M059J (cell line): Measurements from ENCODE around the gene NOP9. TPM values are rescaled to one million over a fixed set of nuclear protein-coding genes. Genes with fewer than 3 reads are reported as not detected.

Experiments
- DNase-seq: peaks from one replicate; pipeline ENCODE4 v3.0.0-alpha.2; 2012; ENCODE audit warnings: low read depth
- total RNA-seq: library from RNA; depleted of rRNA; stranded (reverse); fragments of >200 nt; shearing (Covaris generic); gene quantifications from 2 replicates; pipeline ENCODE4 v1.2.3, GENCODE V29; 2014

The NOP9 gene
- total RNA-seq, 1 experiment from 2014 or later, result 14.0 TPM

- no peak for DNase-seq
Measured at GRCh38 chr14:24263848-24264247, 35.8 kb upstream of the NOP9 start.

DNA sequence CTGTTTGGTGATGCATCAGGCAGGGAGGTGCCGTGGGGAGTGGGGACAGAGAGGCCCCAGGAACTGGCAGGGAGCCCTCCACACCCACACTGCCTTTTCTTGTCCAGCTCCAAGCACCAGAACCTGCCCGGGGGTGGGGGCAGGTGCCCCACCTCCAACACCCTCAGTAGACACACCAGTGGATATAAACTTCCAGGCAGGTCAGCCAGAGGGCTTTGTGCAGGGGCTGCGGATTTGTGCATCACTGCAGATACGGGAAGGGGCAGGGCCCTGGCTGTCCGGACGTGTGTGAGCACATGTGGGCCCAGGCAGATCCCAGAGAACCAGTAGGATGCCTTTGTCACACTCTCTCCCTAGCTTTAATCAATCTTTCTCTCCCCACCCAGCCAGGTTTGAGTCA is 35.4 kb upstream of the NOP9 start:
- no peak for DNase-seq

- no peak for DNase-seq
Measured at GRCh38 chr14:24266344-24267244, 33.1 kb upstream of the NOP9 start.

DNA sequence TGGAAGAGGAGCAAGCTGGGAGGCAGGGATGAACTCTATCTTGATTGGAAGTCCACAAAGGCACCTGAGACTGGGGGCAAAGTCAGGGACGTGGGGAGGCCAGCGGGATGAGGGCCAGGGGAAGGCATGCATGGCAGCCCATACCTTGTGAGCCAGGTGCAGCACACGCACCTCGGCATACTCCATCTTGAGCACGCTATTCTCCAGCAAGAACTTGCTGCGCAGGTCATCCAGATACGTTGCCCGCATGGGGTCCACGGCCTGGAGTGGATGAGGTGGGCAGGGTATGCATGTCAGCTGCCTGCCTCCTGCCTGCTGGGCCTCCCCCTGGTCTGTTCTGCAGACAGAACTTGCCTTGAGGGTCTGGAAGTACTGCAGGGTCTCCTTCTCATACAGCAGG is 32.1 kb upstream of the NOP9 start:
- DNase-seq, result no peak

- DNase-seq, result no peak
Measured at GRCh38 chr14:24268225-24268624, 31.4 kb upstream of the NOP9 start.

DNA sequence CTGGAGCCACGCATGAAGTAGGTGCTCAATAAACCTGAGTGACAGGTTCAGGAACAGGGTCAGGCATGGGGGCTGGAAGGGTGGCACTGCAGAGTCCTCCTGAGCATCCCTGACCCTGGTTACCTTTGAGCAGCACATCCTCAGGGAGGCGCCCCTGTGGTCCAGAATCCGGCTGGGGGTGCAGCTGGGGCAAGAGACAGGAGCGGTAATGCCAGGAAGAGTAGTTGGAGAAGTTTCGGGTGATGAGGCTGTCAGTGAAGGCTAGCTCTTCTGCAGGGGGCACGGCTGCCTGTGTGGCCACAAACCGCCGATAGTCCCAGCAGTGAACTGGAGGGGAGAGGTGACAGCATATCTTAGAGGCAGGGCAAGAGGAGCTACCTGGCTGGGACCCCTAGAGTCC is 30.3 kb upstream of the NOP9 start:
- no peak for DNase-seq

- no peak for DNase-seq
Measured at GRCh38 chr14:24269910-24270536, 29.6 kb upstream of the NOP9 start.

- DNase-seq, result no peak
Measured at GRCh38 chr14:24270537-24271133, 29.0 kb upstream of the NOP9 start.

GRCh38 chr14:24271134-24271833 is 28.4 kb upstream of the NOP9 start, which contains the start of gene RABGGTA:
RABGGTA (minus strand) TSS chr14:24271597; CDS start chr14:24271115, 482 bp downstream.
- peak; percentile 78 for DNase-seq

- no peak for DNase-seq
Measured at GRCh38 chr14:24271834-24272263, 27.8 kb upstream of the NOP9 start.

DNA sequence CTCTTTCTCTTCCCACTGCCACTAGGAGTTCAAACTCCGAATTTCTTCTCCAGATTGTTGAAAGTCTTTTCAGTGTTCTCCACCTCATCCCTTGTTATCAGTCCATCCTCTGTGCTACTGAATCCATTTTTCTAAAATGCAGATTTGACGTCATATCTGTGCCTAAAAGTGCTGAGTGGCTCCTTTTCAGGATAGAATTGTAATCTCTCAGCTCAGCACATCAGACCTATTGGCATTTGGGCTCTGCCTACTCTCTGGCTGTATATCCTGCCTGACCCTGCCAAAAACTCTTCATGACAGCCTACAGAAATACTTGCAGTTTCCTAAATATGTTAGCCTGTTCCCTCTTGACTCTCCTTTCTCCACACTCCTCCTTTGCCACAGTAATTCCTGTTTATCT is 27.2 kb upstream of the NOP9 start:
- no peak for DNase-seq

GRCh38 chr14:24273422-24273998 is 26.1 kb upstream of the NOP9 start:
- DNase-seq, result no peak

- DNase-seq, result peak; percentile 26
Measured at GRCh38 chr14:24274101-24274543, 25.5 kb upstream of the NOP9 start.

DNA sequence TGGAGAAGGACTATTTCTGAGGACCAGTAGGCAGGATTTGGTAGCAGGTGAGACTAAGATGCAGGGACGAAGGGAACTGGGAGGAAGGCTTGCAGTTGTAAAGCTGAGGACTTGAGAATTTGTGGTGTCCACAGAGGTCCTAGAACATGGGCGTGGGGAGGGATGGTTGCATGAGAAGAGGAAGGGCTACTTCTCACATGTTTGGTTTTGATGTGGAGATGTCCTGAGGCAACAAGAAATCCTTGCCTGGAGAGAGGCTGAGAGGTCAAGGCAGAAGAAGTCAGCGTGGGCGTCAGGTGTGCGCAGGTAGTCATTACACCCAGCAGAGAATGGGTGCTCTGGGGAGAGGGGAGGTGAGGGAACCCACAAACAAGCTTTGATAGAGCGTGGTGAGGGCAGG is 22.6 kb upstream of the NOP9 start:
- no peak for DNase-seq

GRCh38 chr14:24277606-24278321 is 21.9 kb upstream of the NOP9 start:
- DNase-seq, result no peak

DNA sequence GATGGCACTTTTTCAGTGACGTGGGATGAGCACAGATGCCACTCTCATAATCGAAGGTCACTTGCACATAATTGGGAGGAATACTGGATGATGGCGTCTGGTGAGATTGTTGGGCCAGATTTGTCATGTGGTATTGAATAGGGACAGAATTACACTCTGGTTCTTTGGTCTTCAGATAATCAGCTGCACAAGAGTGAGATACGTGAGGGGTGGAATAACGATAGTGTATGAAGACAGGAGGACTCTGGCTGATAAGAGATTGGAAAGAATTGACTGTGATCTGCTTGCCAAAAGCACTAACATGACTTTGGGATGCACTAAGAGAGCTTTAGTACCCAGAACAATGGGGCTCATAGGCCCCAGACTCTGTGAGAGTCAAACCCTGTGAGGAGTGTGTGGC is 21.2 kb upstream of the NOP9 start:
- no peak for DNase-seq

DNA sequence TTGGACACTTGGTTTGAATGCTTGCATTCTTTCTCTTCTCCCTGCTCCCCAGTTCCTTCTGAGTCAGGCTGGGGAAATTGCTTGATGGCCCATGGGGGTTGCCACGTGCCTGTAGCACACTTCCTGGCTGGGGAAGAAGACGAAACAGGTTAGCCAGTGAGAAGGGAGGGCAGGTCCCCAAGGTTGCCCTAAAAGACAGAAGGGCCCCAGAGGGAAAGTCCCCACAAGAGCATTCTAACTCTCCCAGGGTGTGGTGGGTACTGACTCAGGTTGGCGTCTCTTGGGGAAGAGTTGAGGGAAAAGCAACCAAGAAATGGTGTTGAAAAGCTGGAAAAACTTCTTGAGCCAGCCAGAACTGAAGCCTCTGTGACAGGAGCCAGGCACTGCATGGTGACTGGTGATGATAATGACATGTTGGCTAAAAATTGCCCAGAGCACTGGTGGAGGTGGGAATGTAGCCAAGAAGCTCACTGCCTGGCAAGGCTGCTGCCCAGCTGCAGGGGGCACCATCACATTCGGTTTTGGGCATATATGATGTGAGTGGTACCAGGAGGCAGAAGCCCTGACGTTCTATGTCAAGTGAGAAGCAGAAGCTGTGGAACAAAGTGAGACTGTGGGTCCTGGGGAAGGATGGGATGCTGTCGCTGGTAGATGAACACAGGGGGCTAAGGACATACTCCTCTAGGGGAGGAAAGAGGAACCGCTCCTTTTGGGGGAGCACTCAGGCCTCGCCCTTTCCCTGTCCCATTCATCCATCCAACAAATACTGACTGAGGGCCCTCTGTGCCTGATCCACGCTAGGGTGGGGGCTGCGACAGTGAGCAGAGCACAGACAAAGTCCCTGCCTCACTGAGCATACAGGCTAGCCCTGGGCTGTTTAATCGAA is 20.1 kb upstream of the NOP9 start:
- DNase-seq, result peak; percentile 32

GRCh38 chr14:24280797-24281460 is 18.7 kb upstream of the NOP9 start:
- no peak for DNase-seq

DNA sequence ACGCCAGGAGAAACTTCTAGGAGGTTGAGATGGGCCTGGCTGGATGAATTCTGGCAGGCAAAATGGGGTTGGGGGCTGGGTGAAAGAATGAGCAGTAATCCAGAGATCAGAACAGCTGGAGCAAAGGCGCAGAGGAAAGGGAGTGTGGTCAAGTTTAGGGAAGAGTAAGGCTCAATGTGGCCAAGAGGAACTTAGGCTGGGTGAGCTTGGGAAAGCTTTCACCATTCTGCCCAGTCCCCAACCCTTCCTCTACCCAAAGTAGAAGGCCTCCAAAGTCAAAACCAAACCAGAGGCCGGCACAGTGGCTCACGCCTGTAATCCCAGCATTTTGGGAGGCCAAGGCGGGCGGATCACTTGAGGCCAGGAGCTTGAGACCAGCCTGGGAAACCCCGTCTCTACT is 18.0 kb upstream of the NOP9 start:
- no peak for DNase-seq
